Activated T-helper 1 cell treated with anti-CD3 and anti-CD28 coated beads, Interleukin-12 subunit alpha, Interleukin-12 subunit beta, Interleukin-2, Interleukin-4 antibody, amounts not matched to agents 30 ng/mL and 10 ng/mL and 1 ng/mL, durations not matched to agents 14 hours and 24 hours and 36 hours (primary cell): ENCODE measurements around the gene SH2D5. TPM values are rescaled to one million over a fixed set of nuclear protein-coding genes. Genes with fewer than 3 reads are reported as not detected.

Experiments
- DNase-seq: peaks from one replicate; pipeline ENCODE4 v3.0.0; 2021; ENCODE audit warnings: low spot score
- H3K27ac Mint-ChIP-seq: one replicate; pipeline ENCODE4 v1.8.0; 2021; ENCODE audit warnings: mild to moderate bottlenecking, mixed read lengths
- H3K27me3 Mint-ChIP-seq: one replicate; pipeline ENCODE4 v1.8.0; 2022; ENCODE audit warnings: mild to moderate bottlenecking, moderate library complexity, mixed read lengths; ENCODE audit not compliant: insufficient read depth
- H3K36me3 Mint-ChIP-seq: one replicate; pipeline ENCODE4 v1.8.0; 2021; ENCODE audit warnings: low read depth, mixed read lengths
- H3K4me1 Mint-ChIP-seq: one replicate; pipeline ENCODE4 v1.8.0; 2021; ENCODE audit warnings: low read depth, mixed read lengths
- H3K4me3 Mint-ChIP-seq: one replicate; pipeline ENCODE4 v1.8.0; 2021; ENCODE audit warnings: mild to moderate bottlenecking, moderate library complexity, mixed read lengths
- H3K9me3 Mint-ChIP-seq: one replicate; pipeline ENCODE4 v1.8.0; 2021; ENCODE audit warnings: mixed read lengths
- intact Hi-C: fragments of 100-400 bp; cut with micrococcal nuclease; formaldehyde crosslinking; loops from one replicate; pipeline ENCODE4 v1.15.1; 2024
- total RNA-seq: library from RNA; stranded (reverse); gene quantifications from 2 replicates; pipeline ENCODE4 v1.2.3, GENCODE V29; 2022

The SH2D5 gene
- total RNA-seq, 1 donor from 2014 or later, result 0.08 TPM

DNA sequence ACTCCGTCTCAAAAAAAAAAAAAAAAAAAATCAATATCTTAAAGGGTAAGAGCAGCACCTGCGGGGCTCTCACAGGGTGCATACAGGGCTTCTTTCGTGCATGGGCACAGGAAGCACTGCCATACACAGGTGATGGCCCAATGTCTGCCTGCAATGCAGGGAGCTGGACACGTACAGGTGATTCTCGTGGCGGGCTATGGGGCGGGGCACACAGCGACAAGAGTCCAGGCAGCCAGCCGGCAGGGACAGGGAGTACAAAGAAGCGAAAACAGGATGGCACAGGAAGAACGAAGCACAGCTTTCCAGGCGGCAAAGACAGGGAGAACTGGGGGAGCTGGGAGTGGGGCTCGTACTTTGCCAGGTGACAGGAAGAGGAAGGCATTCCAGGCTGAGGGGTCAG is 16.3 kb downstream of the SH2D5 start:
- Mint-ChIP-seq H3K27me3 (peaks cover 38% of the 10 kb centered on the region), H3K4me1 (peaks cover 9% of the 10 kb centered on the region), H3K4me3 (peak overlapping the region; percentile 71), H3K36me3 (no peaks in the 10 kb centered on the region), H3K27ac (peak overlapping the region; percentile 47), H3K9me3 (no peaks in the 10 kb centered on the region)
- no peak for DNase-seq
- intact Hi-C loops, result no loop called here

DNA sequence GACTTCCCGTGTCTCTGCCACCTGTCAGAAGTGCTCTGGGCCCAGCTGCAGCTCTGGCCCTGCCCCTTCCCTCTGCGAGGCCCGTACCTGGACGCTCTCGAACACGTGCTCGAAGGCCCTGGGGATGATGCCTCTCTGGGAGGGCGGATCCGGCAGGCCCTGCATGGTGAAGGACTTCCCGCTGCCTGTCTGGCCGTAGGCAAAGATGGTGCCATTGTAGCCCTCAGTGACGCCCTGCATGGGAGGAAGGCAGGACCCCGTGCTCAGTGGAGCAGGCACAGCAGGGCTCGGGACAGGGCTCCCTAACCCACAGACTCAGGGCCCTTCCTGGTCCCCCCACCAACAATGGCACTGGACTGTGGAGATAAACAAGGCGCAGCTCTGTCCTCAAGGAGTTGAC is 17.1 kb downstream of the SH2D5 start:
- DNase-seq, result no peak
- H3K4me3 Mint-ChIP-seq, result no peak overlapping the region
- no peaks in the 10 kb centered on the region for H3K9me3 Mint-ChIP-seq
- no peaks in the 10 kb centered on the region for H3K36me3 Mint-ChIP-seq
- H3K27me3 Mint-ChIP-seq, result peaks cover 40% of the 10 kb centered on the region
- peaks cover 9% of the 10 kb centered on the region for H3K4me1 Mint-ChIP-seq
- intact Hi-C loops, result no loop called here
- H3K27ac Mint-ChIP-seq, result no peak overlapping the region

DNA sequence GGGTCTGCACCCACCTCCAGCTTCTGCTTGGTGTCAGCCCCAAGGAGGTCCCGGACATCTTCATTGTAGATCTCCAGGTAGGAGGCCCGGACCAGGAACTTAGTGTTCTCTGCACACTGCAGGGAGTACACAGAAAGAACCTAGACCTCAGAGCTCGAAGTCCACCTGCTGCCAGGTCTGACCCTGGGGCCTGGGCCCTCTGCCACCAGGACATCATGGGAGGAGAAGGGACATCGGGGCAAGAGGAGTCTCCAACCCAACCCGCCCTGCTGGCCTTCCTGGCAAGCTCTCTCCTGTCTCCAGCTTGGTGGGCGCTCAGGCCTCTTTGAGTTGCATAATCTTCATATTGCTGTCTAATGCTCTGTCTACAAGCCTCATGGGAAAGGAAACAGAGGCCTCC is 19.1 kb downstream of the SH2D5 start:
- Mint-ChIP-seq H3K36me3 (no peaks in the 10 kb centered on the region), H3K9me3 (no peaks in the 10 kb centered on the region), H3K27ac (no peak overlapping the region), H3K4me1 (peaks cover 9% of the 10 kb centered on the region), H3K4me3 (no peak overlapping the region), H3K27me3 (peaks cover 26% of the 10 kb centered on the region)
- intact Hi-C loops, result no loop called here
- no peak for DNase-seq

DNA sequence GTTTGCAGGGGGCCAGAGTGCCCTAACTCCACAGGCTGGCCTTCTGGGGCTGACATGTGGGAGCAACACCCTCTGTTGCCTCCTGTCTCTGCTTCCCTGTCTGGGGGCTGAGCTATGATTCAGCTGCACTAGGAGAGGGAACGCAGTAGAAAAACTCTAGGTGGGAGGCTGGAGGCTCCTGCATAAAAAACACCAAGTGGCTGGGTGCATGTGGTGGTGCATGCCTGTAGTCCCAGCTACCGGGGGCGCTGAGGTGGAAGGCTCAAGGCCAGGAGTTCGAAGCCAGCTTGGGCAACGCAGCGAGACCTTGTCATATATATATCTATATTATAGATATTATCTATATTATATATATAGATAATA is 20.3 kb downstream of the SH2D5 start:
- Mint-ChIP-seq H3K36me3 (no peaks in the 10 kb centered on the region), H3K4me1 (peaks cover 9% of the 10 kb centered on the region), H3K9me3 (no peaks in the 10 kb centered on the region), H3K27ac (no peak overlapping the region), H3K27me3 (peaks cover 19% of the 10 kb centered on the region), H3K4me3 (no peak overlapping the region)
- intact Hi-C loops, result no loop called here
- DNase-seq, result no peak

DNA sequence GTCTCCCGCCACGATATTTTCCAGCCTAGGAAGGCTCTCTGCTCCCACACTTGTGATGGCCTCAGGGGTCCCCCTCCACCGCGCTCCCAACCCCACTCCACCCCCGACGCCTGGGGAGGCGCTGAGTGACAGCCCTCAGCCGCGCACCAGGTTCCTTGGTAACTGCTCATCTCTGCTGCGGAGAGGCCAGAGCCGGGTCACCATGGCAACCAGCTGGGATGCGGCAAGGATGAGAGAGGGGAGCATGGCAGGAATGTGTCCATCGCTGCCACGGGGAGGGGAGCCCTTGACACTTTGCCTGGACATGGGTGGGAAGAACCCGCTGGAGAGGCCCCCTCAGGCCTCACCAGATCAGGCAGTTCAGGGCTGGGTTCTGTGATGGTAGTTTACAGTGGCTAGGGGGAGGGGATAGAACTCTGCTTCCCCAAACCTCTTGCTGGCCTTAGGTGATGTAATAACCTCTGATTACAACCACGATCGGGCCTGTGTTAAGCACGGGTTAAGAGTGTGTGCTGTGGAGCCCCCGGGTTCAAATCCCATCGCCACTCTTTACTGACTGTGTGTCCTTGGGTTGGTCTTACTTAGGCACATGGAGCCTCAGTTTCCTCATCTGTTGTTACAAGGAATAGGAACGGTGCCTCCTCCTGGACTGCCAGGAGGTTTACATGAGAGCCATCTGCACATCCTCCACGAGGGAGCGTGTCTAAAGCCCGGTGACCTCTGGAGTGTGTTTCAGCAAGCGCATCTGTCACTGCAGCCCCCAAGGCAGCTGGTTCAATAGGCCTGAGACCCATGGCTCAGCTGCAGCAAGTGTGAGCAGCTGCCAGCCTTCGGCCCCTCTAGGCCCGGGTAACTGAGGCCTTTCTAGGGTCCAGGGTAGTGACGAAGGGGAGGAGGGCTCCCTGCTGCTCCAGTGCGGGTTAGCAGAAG is 21.0 kb downstream of the SH2D5 start:
- intact Hi-C loops, result no loop called here
- Mint-ChIP-seq H3K4me1 (peaks cover 5% of the 10 kb centered on the region), H3K9me3 (no peaks in the 10 kb centered on the region), H3K27ac (no peak overlapping the region), H3K27me3 (peaks cover 15% of the 10 kb centered on the region), H3K4me3 (no peak overlapping the region), H3K36me3 (no peaks in the 10 kb centered on the region)
- DNase-seq, result no peak

DNA sequence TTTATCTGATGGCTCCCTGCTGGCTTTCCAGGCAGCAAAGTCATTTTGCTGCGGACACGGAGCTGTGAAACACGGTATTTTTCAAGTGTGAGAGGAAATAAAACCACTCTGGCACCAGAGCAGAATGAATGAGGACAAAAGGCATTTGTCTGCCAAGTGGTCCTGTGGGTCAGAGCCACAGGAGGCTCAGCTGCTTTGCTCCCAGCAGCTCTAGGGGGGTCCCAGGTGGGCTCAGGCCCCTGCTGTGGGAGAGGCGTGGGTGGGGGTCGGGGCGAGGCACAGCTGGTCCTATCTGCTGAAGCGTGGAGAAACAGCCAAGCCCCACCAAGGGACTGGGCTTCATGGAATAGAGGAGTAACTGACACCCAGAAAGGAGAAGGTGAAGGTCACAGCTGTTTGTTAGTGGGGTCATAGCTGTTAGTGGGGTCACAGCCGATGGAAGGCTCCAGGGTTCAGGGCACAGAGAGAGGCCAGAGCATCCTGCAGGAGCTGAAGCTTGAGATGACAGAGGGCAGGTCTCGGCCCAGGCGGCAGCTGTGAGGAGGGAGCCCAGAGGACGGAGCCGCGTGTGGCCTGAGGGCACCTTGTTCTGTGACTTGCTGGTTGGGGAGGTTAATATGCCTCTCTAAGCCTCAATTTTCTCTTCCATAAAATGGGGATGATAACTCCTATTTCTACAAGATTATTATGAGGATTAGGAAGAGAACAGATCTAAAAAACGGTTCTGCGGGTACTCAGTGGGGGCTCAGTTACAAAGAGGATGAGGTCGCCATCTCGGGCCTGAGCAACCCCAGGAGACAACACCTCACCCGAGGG is 21.8 kb downstream of the SH2D5 start:
- no peak overlapping the region for H3K27ac Mint-ChIP-seq
- no peaks in the 10 kb centered on the region for H3K36me3 Mint-ChIP-seq
- H3K4me3 Mint-ChIP-seq, result no peak overlapping the region
- intact Hi-C loops, result no loop called here
- H3K4me1 Mint-ChIP-seq, result no peaks in the 10 kb centered on the region
- DNase-seq, result no peak
- H3K27me3 Mint-ChIP-seq, result peaks cover 6% of the 10 kb centered on the region
- no peaks in the 10 kb centered on the region for H3K9me3 Mint-ChIP-seq

DNA sequence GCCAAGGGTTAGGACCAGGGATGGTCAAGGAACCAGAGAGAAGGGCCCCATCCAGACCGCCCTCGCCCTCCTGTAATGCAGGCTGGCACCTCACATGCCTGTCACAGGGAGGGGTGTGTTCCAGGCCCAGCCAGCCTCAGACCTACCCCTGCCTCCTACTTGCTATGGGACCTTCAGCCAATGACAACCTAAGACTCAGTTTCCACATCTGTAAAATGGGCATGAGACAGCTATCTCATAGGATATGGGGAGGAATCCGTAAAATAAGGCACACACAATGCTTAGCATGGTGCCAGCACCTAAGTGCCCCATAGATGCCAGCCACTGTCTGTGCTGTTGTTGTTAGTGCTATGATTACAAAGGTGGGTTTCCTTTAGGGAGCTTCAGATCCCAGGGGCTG is 22.6 kb downstream of the SH2D5 start:
- no peaks in the 10 kb centered on the region for H3K9me3 Mint-ChIP-seq
- intact Hi-C loops, result no loop called here

DNA sequence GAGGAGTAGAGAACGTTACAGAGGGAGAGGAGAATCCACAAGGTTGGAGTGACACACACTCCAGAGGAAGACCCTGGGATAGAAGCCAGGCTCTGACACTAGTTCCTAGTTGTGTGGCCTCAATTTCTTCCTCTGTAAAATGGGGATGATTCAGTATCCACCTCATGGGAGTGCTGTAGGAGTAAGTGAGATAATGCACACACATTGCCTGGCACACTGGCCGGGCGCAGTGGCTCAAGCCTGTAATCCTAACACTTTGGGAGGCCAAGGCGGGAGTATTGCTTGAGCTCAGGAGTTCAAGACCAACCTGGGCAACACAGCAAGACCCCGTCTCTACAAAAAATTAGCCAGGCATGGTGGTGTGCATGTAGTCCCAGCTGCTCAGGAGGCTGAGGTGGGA is 23.6 kb downstream of the SH2D5 start:
- peaks cover 2% of the 10 kb centered on the region for H3K27me3 Mint-ChIP-seq
- H3K4me1 Mint-ChIP-seq, result no peaks in the 10 kb centered on the region
- H3K36me3 Mint-ChIP-seq, result no peaks in the 10 kb centered on the region
- no peaks in the 10 kb centered on the region for H3K9me3 Mint-ChIP-seq
- no peak overlapping the region for H3K27ac Mint-ChIP-seq
- H3K4me3 Mint-ChIP-seq, result no peak overlapping the region
- intact Hi-C loops, result no loop called here
- DNase-seq, result no peak

More for the DNA sequence above, 22.6 kb downstream of the SH2D5 start:
- H3K36me3 Mint-ChIP-seq, result no peaks in the 10 kb centered on the region
- no peak overlapping the region for H3K4me3 Mint-ChIP-seq
- no peak for DNase-seq
- peaks cover 2% of the 10 kb centered on the region for H3K27me3 Mint-ChIP-seq
- H3K27ac Mint-ChIP-seq, result no peak overlapping the region
- H3K4me1 Mint-ChIP-seq, result no peaks in the 10 kb centered on the region

DNA sequence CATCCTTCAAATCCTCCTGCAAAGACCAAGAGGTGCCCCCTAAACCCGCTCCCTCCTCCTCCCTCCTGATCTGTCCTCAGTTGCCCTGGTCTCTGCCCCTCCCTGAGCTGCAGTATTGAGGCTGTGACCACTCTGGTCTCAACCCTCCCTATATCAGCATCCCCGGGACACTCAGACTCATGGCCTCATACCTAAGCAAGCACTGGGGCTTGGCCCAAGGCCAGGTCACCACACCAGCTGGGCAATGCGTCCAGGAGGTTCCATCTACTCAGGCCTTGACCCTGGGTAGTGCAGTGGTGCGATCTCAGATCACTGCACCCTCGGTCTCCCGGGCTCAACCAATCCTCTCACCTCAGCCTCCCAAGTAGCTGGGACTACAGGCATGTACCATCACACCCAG is 24.4 kb downstream of the SH2D5 start:
- intact Hi-C loops, result no loop called here
- Mint-ChIP-seq H3K9me3 (no peaks in the 10 kb centered on the region), H3K36me3 (no peaks in the 10 kb centered on the region), H3K27ac (no peak overlapping the region), H3K4me1 (no peaks in the 10 kb centered on the region), H3K27me3 (peaks cover 2% of the 10 kb centered on the region), H3K4me3 (no peak overlapping the region)
- DNase-seq, result no peak

DNA sequence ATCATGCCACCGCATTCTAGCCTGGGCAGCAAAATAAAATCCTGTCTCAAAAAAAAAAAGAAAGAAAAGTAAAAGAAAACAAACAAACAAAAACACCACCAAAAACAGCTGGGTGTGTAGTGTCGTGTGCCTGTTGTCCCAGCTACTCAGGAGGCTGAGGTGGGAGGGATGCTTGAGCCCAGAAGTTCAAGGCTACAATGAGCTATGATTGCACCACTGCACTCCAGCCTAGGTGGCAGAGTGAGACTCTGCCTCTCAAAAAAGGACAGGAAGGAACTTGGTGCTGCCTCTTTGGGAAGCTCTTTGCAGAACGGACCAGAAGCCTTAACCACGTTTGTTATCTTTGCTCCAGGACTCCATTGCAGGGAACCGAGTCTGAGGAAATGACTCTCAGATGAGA is 25.7 kb downstream of the SH2D5 start:
- Mint-ChIP-seq H3K4me3 (no peak overlapping the region), H3K27me3 (peaks cover 2% of the 10 kb centered on the region), H3K27ac (no peak overlapping the region), H3K36me3 (no peaks in the 10 kb centered on the region), H3K4me1 (no peaks in the 10 kb centered on the region), H3K9me3 (no peaks in the 10 kb centered on the region)
- no peak for DNase-seq
- intact Hi-C loops, result no loop called here

DNA sequence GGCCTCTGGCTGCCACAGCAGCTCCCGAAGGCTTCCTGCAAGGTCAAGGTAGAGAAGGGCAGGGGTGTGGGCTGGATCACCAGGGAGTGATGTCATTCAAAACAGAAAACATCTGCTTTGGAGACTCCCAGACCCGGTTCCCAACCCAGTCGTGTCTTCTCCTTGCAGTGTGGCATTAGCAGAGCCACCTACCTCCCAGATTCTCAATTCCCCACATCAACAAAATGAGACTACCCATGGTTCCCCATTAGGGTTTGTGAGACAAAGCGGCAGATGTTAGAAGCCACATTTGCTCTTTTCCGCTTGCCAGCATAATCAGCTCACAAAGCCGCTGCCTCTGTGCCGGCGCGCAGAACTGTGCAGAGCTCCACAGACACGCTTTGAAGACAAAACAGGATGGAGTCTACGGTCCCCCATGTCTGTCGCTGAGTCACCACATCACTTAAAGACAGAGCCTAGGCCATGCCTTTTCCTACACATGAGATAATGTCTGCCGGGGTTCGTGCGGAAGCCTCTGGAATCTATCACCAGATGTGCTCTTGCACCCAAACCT is 27.2 kb downstream of the SH2D5 start:
- DNase-seq, result no peak
- no peaks in the 10 kb centered on the region for H3K4me1 Mint-ChIP-seq
- no peak overlapping the region for H3K27ac Mint-ChIP-seq
- H3K9me3 Mint-ChIP-seq, result no peaks in the 10 kb centered on the region
- H3K27me3 Mint-ChIP-seq, result no peaks in the 10 kb centered on the region
- H3K4me3 Mint-ChIP-seq, result no peak overlapping the region
- intact Hi-C loops, result no loop called here
- H3K36me3 Mint-ChIP-seq, result no peaks in the 10 kb centered on the region

DNA sequence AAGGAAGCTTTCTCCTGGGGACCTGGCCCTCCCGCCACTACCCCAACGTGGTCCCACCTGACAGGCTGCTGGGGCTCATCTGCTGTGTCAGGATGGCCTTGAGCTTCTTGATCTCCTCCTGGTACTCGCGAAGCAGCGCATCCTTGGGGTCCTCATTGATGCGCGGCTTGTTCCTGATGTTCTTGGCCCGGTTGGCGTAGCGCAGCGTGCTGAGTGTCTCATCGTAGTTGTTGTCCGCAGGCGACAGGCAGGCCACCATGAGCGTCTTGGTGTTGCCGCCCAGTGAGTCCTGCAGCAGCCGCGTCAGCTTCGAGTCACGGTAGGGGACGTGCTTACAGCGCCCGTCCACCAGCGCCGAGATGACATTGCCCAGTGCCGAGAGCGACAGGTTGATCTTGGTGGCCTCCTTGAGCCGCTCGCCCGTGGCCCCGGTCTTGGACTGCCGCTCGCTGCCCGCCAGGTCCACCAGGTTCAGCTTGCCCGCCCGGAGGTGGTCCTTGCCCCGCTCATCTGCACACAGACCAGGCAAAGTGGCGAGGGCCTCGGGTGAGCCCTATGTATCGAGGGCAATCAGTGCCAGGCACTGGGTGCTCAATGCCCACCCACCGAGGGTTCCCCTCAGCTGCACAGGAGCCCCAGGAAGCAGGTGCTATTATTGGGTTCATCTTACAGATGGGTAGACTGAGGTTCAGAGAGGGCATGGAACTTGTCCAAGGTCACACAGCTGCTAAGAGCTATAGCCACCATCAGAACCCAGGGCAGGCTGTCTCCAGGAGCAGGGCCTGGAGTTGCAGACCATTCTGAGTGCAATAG is 27.9 kb downstream of the SH2D5 start:
- Mint-ChIP-seq H3K27ac (no peak overlapping the region), H3K27me3 (no peaks in the 10 kb centered on the region), H3K4me3 (no peak overlapping the region), H3K36me3 (no peaks in the 10 kb centered on the region), H3K4me1 (no peaks in the 10 kb centered on the region), H3K9me3 (no peaks in the 10 kb centered on the region)
- intact Hi-C loops, result no loop called here
- DNase-seq, result no peak
